GM21390 (cell line): ENCODE measurements around the gene HCN3.
A peak's percentile ranks its signal among the peaks of the same experiment; 100 is the strongest.
"Not testable (repeated sequence)": the region's sequence is repeated elsewhere in the genome, so short reads cannot be mapped to it uniquely, and the experiment has no call there.

Experiments used
- ATAC-seq: cut with Tn5 transposase; IDR thresholded peaks from one replicate; pipeline ENCODE4 v1.9.1; 2021; ENCODE audit not compliant: unreplicated experiment

Gene HCN3

GRCh38 chr1:155277070-155277901 lies at the start of gene HCN3:
Gene HCN3 (plus strand): TSS chr1:155277463. CDS start chr1:155277591, 128 bp downstream.
- ATAC-seq, result peak; percentile 65

- ATAC-seq, result no peak
These were observed 49.2 kb upstream of the HCN3 start for GRCh38 chr1:155228096-155228427.

- ATAC-seq, result not testable (repeated sequence)
These were observed 46.0 kb upstream of the HCN3 start for GRCh38 chr1:155231302-155231701.

- ATAC-seq, result not testable (repeated sequence)
These were observed 45.0 kb upstream of the HCN3 start for GRCh38 chr1:155232001-155232978.

- not testable (repeated sequence) for ATAC-seq
These were observed 43.8 kb upstream of the HCN3 start for GRCh38 chr1:155233502-155233901.

GRCh38 chr1:155235375-155235774 lies 41.9 kb upstream of the HCN3 start:
- not testable (repeated sequence) for ATAC-seq

GRCh38 chr1:155236451-155236850 lies 40.8 kb upstream of the HCN3 start:
- ATAC-seq, result no peak

GRCh38 chr1:155241069-155241679 lies 36.1 kb upstream of the HCN3 start:
- ATAC-seq, result no peak

- ATAC-seq, result no peak
These were observed 35.4 kb upstream of the HCN3 start for GRCh38 chr1:155241841-155242264.

GRCh38 chr1:155242805-155243358 lies 34.4 kb upstream of the HCN3 start:
- ATAC-seq, result no peak

GRCh38 chr1:155244368-155245162 lies 32.7 kb upstream of the HCN3 start:
- ATAC-seq, result peak; percentile 80

- ATAC-seq, result no peak
These were observed 32.1 kb upstream of the HCN3 start for GRCh38 chr1:155245163-155245524.

- ATAC-seq, result not testable (repeated sequence)
These were observed 30.5 kb upstream of the HCN3 start for GRCh38 chr1:155246796-155247195.

GRCh38 chr1:155247667-155248553 lies 29.4 kb upstream of the HCN3 start:
- ATAC-seq, result no peak

GRCh38 chr1:155250246-155250632 lies 27.0 kb upstream of the HCN3 start:
- ATAC-seq, result no peak

- peak; percentile 90 for ATAC-seq
These were observed 26.4 kb upstream of the HCN3 start for GRCh38 chr1:155250633-155251449.

- ATAC-seq, result no peak
These were observed 25.7 kb upstream of the HCN3 start for GRCh38 chr1:155251566-155251965.

- no peak for ATAC-seq
These were observed 24.1 kb upstream of the HCN3 start for GRCh38 chr1:155253208-155253607.
